K562 (cell line): ENCODE data around the gene PBRM1. TPM values are rescaled to one million over a fixed set of nuclear protein-coding genes. Genes with fewer than 3 reads are reported as not detected.

ENCODE experiments used
- ASH1L ChIP-seq: fragments of 450-650 bp; IDR thresholded peaks from 2 replicates; pipeline ENCODE4 v1.6.1; 2018; ENCODE audit warnings: borderline replicate concordance, mild to moderate bottlenecking, low read depth; ENCODE audit not compliant: partially characterized antibody
- C11orf30 ChIP-seq: fragments of 450-650 bp; IDR thresholded peaks from 2 replicates; pipeline ENCODE4 v1.6.1; 2016; ENCODE audit warnings: low read depth, mild to moderate bottlenecking
- DACH1 ChIP-seq: fragments of 450-650 bp; IDR thresholded peaks from 2 replicates; pipeline ENCODE4 v1.6.1; 2018; ENCODE audit not compliant: partially characterized antibody
- E2F1 ChIP-seq: sonication (generic); formaldehyde crosslinking; IDR thresholded peaks from 2 replicates; pipeline ENCODE4 v1.8.1; 2023; ENCODE audit warnings: mild to moderate bottlenecking, missing genetic modification reagents, moderate library complexity
- ETV5 ChIP-seq: sonication (generic); formaldehyde crosslinking; IDR thresholded peaks from 2 replicates; pipeline ENCODE4 v1.4.0; 2020; ENCODE audit warnings: low read depth, mild to moderate bottlenecking, missing genetic modification reagents
- MAFF ChIP-seq: IDR thresholded peaks from 2 replicates; pipeline ENCODE4 v1.6.1; 2012; ENCODE audit warnings: low read length, improper control_type of control experiment
- MAFG ChIP-seq: fragments of 450-650 bp; conservative IDR thresholded peaks from 2 replicates; pipeline ENCODE4 v1.6.1; 2016; ENCODE audit warnings: missing genetic modification characterization, missing compliant biosample characterization
- MEIS2 ChIP-seq: fragments of 450-650 bp; IDR thresholded peaks from 2 replicates; pipeline ENCODE4 v1.6.1; 2014; ENCODE audit warnings: mild to moderate bottlenecking; ENCODE audit not compliant: partially characterized antibody
- NFATC3 ChIP-seq: fragments of 450-650 bp; IDR thresholded peaks from 2 replicates; pipeline ENCODE4 v1.6.1; 2017; ENCODE audit warnings: mild to moderate bottlenecking
- POLR2AphosphoS5 ChIP-seq: IDR thresholded peaks from 2 replicates; pipeline ENCODE4 v1.6.1; 2011; ENCODE audit warnings: mild to moderate bottlenecking, low read depth, low read length, moderate library complexity; ENCODE audit not compliant: control insufficient read depth, insufficient read depth
- SMC3 ChIP-seq: conservative IDR thresholded peaks from 2 replicates; pipeline ENCODE4 v1.6.1; 2011; ENCODE audit warnings: low read depth, low read length, improper control_type of control experiment; ENCODE audit not compliant: insufficient read depth
- SOX6 ChIP-seq: fragments of 450-650 bp; IDR thresholded peaks from 2 replicates; pipeline ENCODE4 v1.6.1; 2014; ENCODE audit warnings: mild to moderate bottlenecking
- ZBTB49 ChIP-seq: sonication (generic); formaldehyde crosslinking; IDR thresholded peaks from 2 replicates; pipeline ENCODE4 v1.8.0; 2022; ENCODE audit warnings: missing genetic modification reagents, mild to moderate bottlenecking, borderline replicate concordance
- ZNF316 ChIP-seq: fragments of 450-650 bp; IDR thresholded peaks from 2 replicates; pipeline ENCODE4 v1.6.1; 2016
- ZNF408 ChIP-seq: fragments of 250-450 bp; sonication (Bioruptor Pico); IDR thresholded peaks from 2 replicates; pipeline ENCODE4 v1.4.0; 2020; ENCODE audit warnings: low read depth, mild to moderate bottlenecking, moderate library complexity
- ZNF551 ChIP-seq: fragments of 250-450 bp; sonication (Bioruptor Pico); IDR thresholded peaks from 2 replicates; pipeline ENCODE4 v1.5.0; 2021; ENCODE audit warnings: mild to moderate bottlenecking, moderate library complexity
- ZNF780A ChIP-seq: fragments of 250-450 bp; sonication (Bioruptor Pico); IDR thresholded peaks from 2 replicates; pipeline ENCODE4 v1.5.0; 2021; ENCODE audit warnings: mild to moderate bottlenecking
- polyA plus RNA-seq, 8 experiments: library from polyadenylated mRNA; depleted of rRNA in 4 of 8; stranded (reverse) in 5 of 8; unstranded in 3 of 8; fragments of >200 nt; fragmentation: Nextera tagmentation in 2 of 8; fragmentation: Illumina TruSeq in 1 of 8; extraction: Ambion mirVana in 2 of 8; extraction: Trizol in 1 of 8; gene quantifications; 2 replicates each; pipeline versions ENCODE4 v1.2.1 to v1.2.3, GENCODE V29; 2011 to 2014; ENCODE audit warnings: inconsistent platforms in 1 of 8, missing spikeins in 1 of 8
- total RNA-seq, 7 experiments: library from RNA; depleted of rRNA in 6 of 7; stranded (reverse); fragments of >200 nt in 6 of 7; fragmentation: Illumina TruSeq in 2 of 7; extraction: Trizol in 2 of 7; gene quantifications; 2 replicates each; pipeline versions ENCODE4 v1.2.1 to v1.2.3, GENCODE V29; 2011 to 2021; ENCODE audit warnings: low replicate concordance in 1 of 7
- TF ChIP-seq, protein P1 (sequence below): fragments of 250-450 bp; sonication (Bioruptor Pico); IDR thresholded peaks from 2 replicates; pipeline ENCODE4 v1.4.0; 2020; ENCODE audit warnings: mild to moderate bottlenecking, moderate library complexity, borderline replicate concordance
- TF ChIP-seq, protein P2 (sequence below): sonication (generic); formaldehyde crosslinking; IDR thresholded peaks from 2 replicates; pipeline ENCODE4 v1.8.0; 2022; ENCODE audit warnings: mild to moderate bottlenecking, missing genetic modification reagents

Gene PBRM1
- total and polyA plus RNA-seq, 9 of the 15 experiments (the other 6 are each of a cell fraction or from before 2014, with no cell fraction given): 3.9 to 31.8 (median 19.0) TPM

DNA sequence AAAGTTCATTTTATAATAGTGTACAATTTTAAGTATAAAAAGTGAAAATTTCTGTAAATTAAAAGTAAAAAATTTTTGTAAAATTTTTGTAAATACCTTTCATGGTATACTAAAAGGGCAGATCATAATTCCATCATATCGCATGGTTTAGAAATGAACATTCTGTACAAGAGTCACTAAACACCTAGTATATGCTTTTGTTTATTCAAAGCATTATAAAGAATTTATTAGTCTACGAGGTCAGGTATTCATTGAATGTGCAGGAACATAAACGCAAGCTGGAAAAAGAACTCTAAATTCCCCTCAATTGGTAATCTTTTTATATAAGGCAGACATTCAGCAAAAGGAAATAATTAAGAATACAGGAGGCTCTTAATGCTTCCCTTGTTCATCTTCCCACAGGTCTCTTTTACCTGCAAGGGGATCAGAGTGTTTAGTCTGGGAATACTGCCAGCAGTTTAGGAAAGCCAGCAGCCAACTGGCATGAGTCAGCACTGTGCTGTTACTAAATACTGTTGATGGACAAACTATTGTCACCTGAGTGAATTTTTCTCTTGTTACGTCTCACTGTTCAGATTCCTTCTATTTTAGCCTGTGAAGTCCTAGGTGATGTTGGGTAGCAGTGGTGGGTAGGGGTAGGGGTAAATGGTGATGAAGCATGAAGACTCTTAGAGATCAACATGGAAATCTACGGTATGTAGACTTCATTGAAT is 79.2 kb downstream of the PBRM1 start (continued):
- TF ChIP-seq E2F1 (CRISPR knock-in tag): no peak
- no peak for TF ChIP-seq NFATC3
- TF ChIP-seq ZNF551 (CRISPR knock-in tag): no peak
- no peak for TF ChIP-seq ZNF408
- no peak for TF ChIP-seq DACH1
- no peak for TF ChIP-seq ZBTB49 (CRISPR knock-in tag)
- TF ChIP-seq ZNF780A (CRISPR knock-in tag): no peak
- TF ChIP-seq SMC3: no peak
- peak; percentile 79 for TF ChIP-seq ZNF316
- TF ChIP-seq, protein P1, sequence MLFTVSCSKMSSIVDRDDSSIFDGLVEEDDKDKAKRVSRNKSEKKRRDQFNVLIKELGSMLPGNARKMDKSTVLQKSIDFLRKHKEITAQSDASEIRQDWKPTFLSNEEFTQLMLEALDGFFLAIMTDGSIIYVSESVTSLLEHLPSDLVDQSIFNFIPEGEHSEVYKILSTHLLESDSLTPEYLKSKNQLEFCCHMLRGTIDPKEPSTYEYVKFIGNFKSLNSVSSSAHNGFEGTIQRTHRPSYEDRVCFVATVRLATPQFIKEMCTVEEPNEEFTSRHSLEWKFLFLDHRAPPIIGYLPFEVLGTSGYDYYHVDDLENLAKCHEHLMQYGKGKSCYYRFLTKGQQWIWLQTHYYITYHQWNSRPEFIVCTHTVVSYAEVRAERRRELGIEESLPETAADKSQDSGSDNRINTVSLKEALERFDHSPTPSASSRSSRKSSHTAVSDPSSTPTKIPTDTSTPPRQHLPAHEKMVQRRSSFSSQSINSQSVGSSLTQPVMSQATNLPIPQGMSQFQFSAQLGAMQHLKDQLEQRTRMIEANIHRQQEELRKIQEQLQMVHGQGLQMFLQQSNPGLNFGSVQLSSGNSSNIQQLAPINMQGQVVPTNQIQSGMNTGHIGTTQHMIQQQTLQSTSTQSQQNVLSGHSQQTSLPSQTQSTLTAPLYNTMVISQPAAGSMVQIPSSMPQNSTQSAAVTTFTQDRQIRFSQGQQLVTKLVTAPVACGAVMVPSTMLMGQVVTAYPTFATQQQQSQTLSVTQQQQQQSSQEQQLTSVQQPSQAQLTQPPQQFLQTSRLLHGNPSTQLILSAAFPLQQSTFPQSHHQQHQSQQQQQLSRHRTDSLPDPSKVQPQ: no peak
- TF ChIP-seq C11orf30: peak; percentile 84
- peak; percentile 41; the same call in 1 of the 2 replicates for TF ChIP-seq MAFF
- TF ChIP-seq, protein P2, sequence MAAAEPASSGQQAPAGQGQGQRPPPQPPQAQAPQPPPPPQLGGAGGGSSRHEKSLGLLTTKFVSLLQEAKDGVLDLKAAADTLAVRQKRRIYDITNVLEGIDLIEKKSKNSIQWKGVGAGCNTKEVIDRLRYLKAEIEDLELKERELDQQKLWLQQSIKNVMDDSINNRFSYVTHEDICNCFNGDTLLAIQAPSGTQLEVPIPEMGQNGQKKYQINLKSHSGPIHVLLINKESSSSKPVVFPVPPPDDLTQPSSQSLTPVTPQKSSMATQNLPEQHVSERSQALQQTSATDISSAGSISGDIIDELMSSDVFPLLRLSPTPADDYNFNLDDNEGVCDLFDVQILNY (CRISPR knock-in tag): no peak
- peak; percentile 61; the same call in 1 of the 2 replicates for TF ChIP-seq SOX6
- no peak for TF ChIP-seq POLR2AphosphoS5
- TF ChIP-seq MEIS2: peak; percentile 66
- peak; percentile 67 for TF ChIP-seq MAFG (tag)
- no peak for TF ChIP-seq ASH1L
- no peak for TF ChIP-seq ETV5 (CRISPR knock-in tag)
